Effector memory CD8-positive, alpha-beta T cell (primary cell): ENCODE results near the gene OR2S2.

ENCODE experiments used
- ATAC-seq: fragments of 150-1000 bp; cut with Tn5 transposase; replicated peaks from 2 replicates; pipeline ENCODE4 v1.10.0; 2021; ENCODE audit warnings: mild to moderate bottlenecking, moderate library complexity
- DNase-seq, 3 experiments: peaks; one replicate each; pipeline ENCODE4 v3.0.0; 2021
- H3K27ac Mint-ChIP-seq, 2 donors: one replicate each; pipeline ENCODE4 v1.8.0; 2022; ENCODE audit warnings: mild to moderate bottlenecking in 2 of 2, mixed read lengths in 2 of 2, moderate library complexity in 2 of 2
- H3K27me3 Mint-ChIP-seq, 2 donors: one replicate each; pipeline ENCODE4 v1.8.0; 2022; ENCODE audit warnings: mixed read lengths in 2 of 2
- H3K36me3 Mint-ChIP-seq: one replicate; pipeline ENCODE4 v1.8.0; 2022; ENCODE audit warnings: mild to moderate bottlenecking, moderate library complexity, mixed read lengths; ENCODE audit not compliant: insufficient read depth
- H3K4me1 Mint-ChIP-seq, 2 donors: one replicate each; pipeline ENCODE4 v1.8.0; 2022; ENCODE audit warnings: low read depth in 2 of 2, mixed read lengths in 2 of 2
- H3K4me3 Mint-ChIP-seq, 2 donors: one replicate each; pipeline ENCODE4 v1.8.0; 2022; ENCODE audit warnings: mild to moderate bottlenecking in 2 of 2, mixed read lengths in 2 of 2, moderate library complexity in 2 of 2
- H3K9me3 Mint-ChIP-seq, 2 donors: one replicate each; pipeline ENCODE4 v1.8.0; 2022; ENCODE audit warnings: mixed read lengths in 2 of 2

The OR2S2 gene

DNA sequence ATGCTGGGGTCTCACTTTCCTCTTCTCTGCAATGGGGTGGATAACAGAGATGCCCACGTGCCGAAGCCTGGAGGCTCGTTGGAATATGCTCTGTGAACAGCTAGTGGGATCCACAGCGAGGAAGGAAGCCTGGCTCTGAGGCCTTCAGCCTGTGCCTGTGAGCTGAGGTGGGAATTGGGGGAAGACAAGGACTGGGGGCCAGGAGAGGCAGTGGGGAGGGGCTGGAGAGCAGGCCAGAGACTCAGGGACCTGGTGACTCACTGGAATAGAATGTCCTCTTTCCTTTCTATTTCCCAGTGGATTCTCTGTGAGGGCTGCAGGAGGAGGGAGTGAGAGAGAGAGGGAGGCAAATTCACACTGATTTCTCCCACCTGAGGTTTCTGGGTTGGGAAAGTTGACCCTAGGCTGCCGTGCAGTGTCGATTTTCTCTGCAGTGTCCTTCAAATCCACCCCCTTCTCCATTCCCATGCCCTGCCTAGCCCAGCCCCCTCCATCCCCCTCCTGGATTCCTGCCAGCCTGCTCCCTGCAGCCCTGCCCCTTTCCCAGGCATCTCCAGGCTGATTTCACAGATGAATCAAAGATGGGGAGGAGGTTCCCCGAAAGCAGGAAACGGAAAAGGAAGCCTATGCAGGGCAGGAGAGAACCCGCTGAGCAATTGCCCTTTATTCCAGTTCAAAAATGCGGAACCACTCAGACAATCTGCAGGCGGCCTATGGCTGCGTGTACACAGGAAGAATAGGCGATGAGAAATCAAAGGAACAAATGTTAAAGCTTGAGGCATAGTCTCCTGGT is 50.0 kb downstream of the OR2S2 start:
- no peak for ATAC-seq
- Mint-ChIP-seq H3K4me1 (peaks cover 12 to 17% of the 10 kb centered on the region in 2 donors), H3K27ac (no peak overlapping the region)

More for the DNA sequence above, 50.0 kb downstream of the OR2S2 start:
- DNase-seq: no peak
- H3K4me3 Mint-ChIP-seq: no peak overlapping the region
- H3K36me3 Mint-ChIP-seq: no peaks in the 10 kb centered on the region
- no peaks in the 10 kb centered on the region for H3K9me3 Mint-ChIP-seq
- H3K27me3 Mint-ChIP-seq: peaks cover 0 to 8% of the 10 kb centered on the region in 2 donors
